ENCODE data around the gene DOCK8.

- TF ChIP-seq CTCF (IDR thresholded peaks at IDR 0.05) = no peak
- TF ChIP-seq POLR2A (IDR thresholded peaks at IDR 0.05) = no peak
These were observed 127.2 kb downstream of the DOCK8 start for GRCh38 chr9:341634-342421.
